ENCODE results near the gene LZTR1. TPM values are rescaled to one million over a fixed set of nuclear protein-coding genes. Genes with fewer than 3 reads are reported as not detected.

Gene LZTR1
- total and polyA plus RNA-seq, 2 of the 8 experiments (the other 6 are each of a cell fraction or from before 2014, with no cell fraction given), result 22.3 to 31.0 TPM

DNA sequence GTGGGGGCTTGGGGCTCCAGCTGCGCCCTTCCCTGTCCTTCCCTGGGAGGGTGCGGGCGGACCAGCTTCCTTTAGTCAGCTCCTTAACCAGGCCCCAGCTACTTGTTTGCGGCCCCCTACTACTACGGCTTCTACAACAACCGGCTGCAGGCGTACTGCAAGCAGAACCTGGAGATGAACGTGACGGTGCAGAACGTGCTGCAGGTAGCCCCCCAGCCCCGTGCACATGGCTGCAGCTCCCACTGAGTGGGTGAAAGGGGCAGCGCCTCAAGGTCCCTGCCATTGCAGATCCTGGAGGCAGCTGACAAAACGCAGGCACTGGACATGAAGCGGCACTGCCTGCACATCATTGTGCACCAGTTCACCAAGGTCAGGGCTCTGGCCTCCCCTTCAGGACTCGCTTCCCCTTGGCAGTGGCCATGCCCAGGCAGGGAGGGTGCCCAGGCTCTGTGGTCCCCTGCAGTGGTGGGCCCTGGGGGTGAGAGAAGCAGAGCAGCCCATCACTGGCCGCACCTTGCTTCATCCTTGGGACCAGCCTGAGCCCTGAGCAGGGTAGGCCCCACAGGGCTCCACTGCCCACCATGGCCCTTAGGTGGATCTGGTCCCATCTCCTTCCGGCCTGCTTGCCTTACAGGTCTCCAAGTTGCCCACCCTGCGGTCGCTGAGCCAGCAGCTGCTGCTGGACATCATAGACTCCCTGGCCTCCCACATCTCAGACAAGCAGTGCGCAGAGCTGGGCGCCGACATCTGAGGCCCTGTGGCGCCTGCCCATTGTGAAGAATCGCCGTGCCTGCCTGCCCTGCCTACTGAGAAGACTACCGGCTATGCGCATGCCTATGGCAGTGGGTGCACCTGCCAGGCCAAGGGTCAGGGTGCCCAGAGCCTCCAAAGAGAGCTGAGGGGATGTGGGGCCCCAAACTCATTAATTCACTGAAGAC, 14.8 kb downstream of the LZTR1 start:
- no peaks in the 10 kb centered on the region; a peak in 1 of 4 replicates for H3K79me2 ChIP-seq (ENCODE audit: control insufficient read depth in 1 of 2, insufficient read depth in 2 of 2, low read length in 2 of 2)
- H3K79me1 ChIP-seq (ENCODE audit: low read depth, low read length), result no peaks in the 10 kb centered on the region
- peaks cover 2 to 12% (median 7%) of the 10 kb centered on the region in 4 experiments; a peak in 5 of 8 replicates for H3K36me3 ChIP-seq (ENCODE audit: control insufficient read depth in 2 of 4, insufficient read depth in 4 of 4, low read length in 3 of 4)
- H3K23ac ChIP-seq (ENCODE audit: insufficient read length), result no peak overlapping the region
- no peak overlapping the region for H2BK5ac ChIP-seq (ENCODE audit: low read depth, low read length)
- H3K27me3 ChIP-seq (replicated peaks in 1 of 4; ENCODE audit: control insufficient read depth in 3 of 4, extremely low read depth in 1 of 4, insufficient read depth in 3 of 4, low read length in 3 of 4), result no peaks in the 10 kb centered on the region
- H2BK20ac ChIP-seq (ENCODE audit: low read length), result no peak overlapping the region
- H4K5ac ChIP-seq (ENCODE audit: insufficient read length, low read depth, low read length), result no peak overlapping the region
- H2BK15ac ChIP-seq (ENCODE audit: low read length), result no peak overlapping the region
- no peak overlapping the region for H3K14ac ChIP-seq (ENCODE audit: insufficient read length)
- H2BK12ac ChIP-seq (ENCODE audit: low read depth, low read length), result no peak overlapping the region
- H4K91ac ChIP-seq (replicated peaks; ENCODE audit: insufficient read length, low read length), result no peak overlapping the region
- DNase-seq (ENCODE audit: low read depth in 1 of 2, low spot score in 2 of 2) (no peak), FAIRE-seq (no peak)
- 90% methylated on average over 27 of the region's 27 CpGs; no CpG with 5 or more reads in 1 of the 2 experiments for WGBS, 2 experiments (ENCODE audit: extremely low coverage in 1 of 2, insufficient coverage in 1 of 2, insufficient read length in 1 of 2, insufficient replicate concordance in 2 of 2, low coverage in 1 of 2, low lambda C conversion rate in 2 of 2, missing lambda C conversion rate in 1 of 2)
- peaks cover 9% of the 10 kb centered on the region; the same call in 1 of the 2 replicates for H3K23me2 ChIP-seq (ENCODE audit: low read depth, low read length)
- H2BK120ac ChIP-seq (replicated peaks; ENCODE audit: low read depth, low read length), result no peak overlapping the region
- H3K18ac ChIP-seq (ENCODE audit: extremely low read depth, low read length), result no peak overlapping the region
- no peak overlapping the region for H3K4me3 ChIP-seq (ENCODE audit: extremely low read depth in 1 of 4, insufficient read depth in 2 of 4, low read depth in 3 of 4, low read length in 4 of 4)
- H3K27ac ChIP-seq (ENCODE audit: low read depth, low read length), result no peak overlapping the region
- no peak overlapping the region for H3K4me2 ChIP-seq (ENCODE audit: insufficient read depth in 1 of 2, low read depth in 2 of 2, low read length in 2 of 2)
- H3K56ac ChIP-seq (replicated peaks; ENCODE audit: insufficient read length, low read depth, low read length), result no peak overlapping the region
- no peak overlapping the region for H2AK5ac ChIP-seq (ENCODE audit: low read depth, low read length)
- ChIA-PET POLR2A (ENCODE audit: partially characterized antibody) (interaction anchor here (0.9 to 5.5 kb wide), 4 partner anchors 9 to 71 kb away, joined by 3 to 45 read pairs (median 3); partner anchors contain the start of gene LZTR1), CTCF (ENCODE audit: partially characterized antibody) (no interaction called here)
- H3K4me1 ChIP-seq (replicated peaks in 1 of 4; ENCODE audit: control insufficient read depth in 3 of 4, insufficient read depth in 4 of 4, low read length in 3 of 4), result peaks cover 0 to 7% (median 5%) of the 10 kb centered on the region in 4 experiments; a peak in 5 of 7 replicates
- no peak overlapping the region for H4K8ac ChIP-seq (ENCODE audit: extremely low read depth, insufficient read depth, low read length)
- peaks cover 6 to 10% of the 10 kb centered on the region in 2 experiments for H4K20me1 ChIP-seq (replicated peaks in 1 of 2; ENCODE audit: control insufficient read depth in 1 of 2, insufficient read depth in 2 of 2, low read length in 2 of 2)
- H3K9ac ChIP-seq (replicated peaks in 1 of 4; ENCODE audit: extremely low read depth in 1 of 4, low read depth in 3 of 4, low read length in 3 of 4), result no peak overlapping the region
- no peak overlapping the region for H3K4ac ChIP-seq (replicated peaks; ENCODE audit: insufficient read length, low read depth, low read length)
- H3K9me3 ChIP-seq (ENCODE audit: insufficient read depth in 2 of 2, low read depth in 1 of 2, low read length in 1 of 2), result no peaks in the 10 kb centered on the region
- no peak overlapping the region for H2AFZ ChIP-seq (ENCODE audit: low read length)
- no peak for TF ChIP-seq JUND (IDR thresholded peaks at IDR 0.05; ENCODE audit: low read length)
- TF ChIP-seq, protein P1, sequence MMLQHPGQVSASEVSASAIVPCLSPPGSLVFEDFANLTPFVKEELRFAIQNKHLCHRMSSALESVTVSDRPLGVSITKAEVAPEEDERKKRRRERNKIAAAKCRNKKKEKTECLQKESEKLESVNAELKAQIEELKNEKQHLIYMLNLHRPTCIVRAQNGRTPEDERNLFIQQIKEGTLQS (IDR thresholded peaks at IDR 0.05; ENCODE audit: insufficient read depth, low read depth, low read length), result no peak
- TF ChIP-seq, protein P2, sequence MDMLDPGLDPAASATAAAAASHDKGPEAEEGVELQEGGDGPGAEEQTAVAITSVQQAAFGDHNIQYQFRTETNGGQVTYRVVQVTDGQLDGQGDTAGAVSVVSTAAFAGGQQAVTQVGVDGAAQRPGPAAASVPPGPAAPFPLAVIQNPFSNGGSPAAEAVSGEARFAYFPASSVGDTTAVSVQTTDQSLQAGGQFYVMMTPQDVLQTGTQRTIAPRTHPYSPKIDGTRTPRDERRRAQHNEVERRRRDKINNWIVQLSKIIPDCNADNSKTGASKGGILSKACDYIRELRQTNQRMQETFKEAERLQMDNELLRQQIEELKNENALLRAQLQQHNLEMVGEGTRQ (IDR thresholded peaks at IDR 0.05; ENCODE audit: low read length), result no peak
- TF ChIP-seq RNF2 (IDR thresholded peaks at IDR 0.05; ENCODE audit: borderline replicate concordance, low read depth, low read length, missing control alignments, poor library complexity, severe bottlenecking), result no peak
- TF ChIP-seq SUZ12 (IDR thresholded peaks at IDR 0.05; ENCODE audit: low read length), result no peak
- TF ChIP-seq SP2 (IDR thresholded peaks at IDR 0.05; ENCODE audit: low read length), result no peak
